ENCODE results near the gene TJP2.

Gene TJP2

GRCh38 chr9:69178583-69179011 is 4.5 kb downstream of the TJP2 start:
- no peak for TF ChIP-seq CTCF (IDR thresholded peaks at IDR 0.05; ENCODE audit: low read depth, low read length, missing control alignments)
- H3K4me3 ChIP-seq (ENCODE audit: low read depth, low read length): no peak overlapping the region
- DNase-seq (ENCODE audit: low read depth): no peak
- in situ Hi-C loops (cut with HindIII; ENCODE audit: low sequenced_read_pairs): loop anchor here (25.0 kb wide), 1 partner anchor 209 kb away; no protein-coding TSS in a partner anchor

- no peak for TF ChIP-seq CTCF (IDR thresholded peaks at IDR 0.05; ENCODE audit: low read depth, low read length, missing control alignments)
- DNase-seq (ENCODE audit: low read depth): no peak
- in situ Hi-C loops (cut with HindIII; ENCODE audit: low sequenced_read_pairs): loop anchor here (25.0 kb wide), 1 partner anchor 208 kb away; no protein-coding TSS in a partner anchor
- H3K4me3 ChIP-seq (ENCODE audit: low read depth, low read length): no peak overlapping the region
These were observed 5.0 kb downstream of the TJP2 start for GRCh38 chr9:69179037-69179436.

- DNase-seq (ENCODE audit: low read depth): no peak
- H3K4me3 ChIP-seq (ENCODE audit: low read depth, low read length): no peak overlapping the region
- in situ Hi-C loops (cut with HindIII; ENCODE audit: low sequenced_read_pairs): loop anchor here (25.0 kb wide), 1 partner anchor 207 kb away; no protein-coding TSS in a partner anchor
- no peak for TF ChIP-seq CTCF (IDR thresholded peaks at IDR 0.05; ENCODE audit: low read depth, low read length, missing control alignments)
These were observed 6.1 kb downstream of the TJP2 start for GRCh38 chr9:69180200-69180599.

- peak; percentile 77 for DNase-seq (ENCODE audit: low read depth)
- no peak for TF ChIP-seq CTCF (IDR thresholded peaks at IDR 0.05; ENCODE audit: low read depth, low read length, missing control alignments)
- no peak overlapping the region for H3K4me3 ChIP-seq (ENCODE audit: low read depth, low read length)
- in situ Hi-C loops (cut with HindIII; ENCODE audit: low sequenced_read_pairs): loop anchor here (25.0 kb wide), 1 partner anchor 207 kb away; no protein-coding TSS in a partner anchor
These were observed 6.6 kb downstream of the TJP2 start for GRCh38 chr9:69180670-69181069.

- no peak for DNase-seq (ENCODE audit: low read depth)
- H3K4me3 ChIP-seq (ENCODE audit: low read depth, low read length): no peak overlapping the region
- in situ Hi-C loops (cut with HindIII; ENCODE audit: low sequenced_read_pairs): loop anchor here (25.0 kb wide), 1 partner anchor 205 kb away; no protein-coding TSS in a partner anchor
- no peak for TF ChIP-seq CTCF (IDR thresholded peaks at IDR 0.05; ENCODE audit: low read depth, low read length, missing control alignments)
These were observed 7.9 kb downstream of the TJP2 start for GRCh38 chr9:69181908-69182353.

GRCh38 chr9:69184266-69184665 is 10.2 kb downstream of the TJP2 start:
- TF ChIP-seq CTCF (IDR thresholded peaks at IDR 0.05; ENCODE audit: low read depth, low read length, missing control alignments): no peak
- in situ Hi-C loops (cut with HindIII; ENCODE audit: low sequenced_read_pairs): loop anchor here (25.0 kb wide), 1 partner anchor 203 kb away; no protein-coding TSS in a partner anchor
- no peak for DNase-seq (ENCODE audit: low read depth)
- H3K4me3 ChIP-seq (ENCODE audit: low read depth, low read length): no peak overlapping the region

Measured in astrocyte of the cerebellum (primary cell).